Measurements from ENCODE around the gene STAG2.

DNA sequence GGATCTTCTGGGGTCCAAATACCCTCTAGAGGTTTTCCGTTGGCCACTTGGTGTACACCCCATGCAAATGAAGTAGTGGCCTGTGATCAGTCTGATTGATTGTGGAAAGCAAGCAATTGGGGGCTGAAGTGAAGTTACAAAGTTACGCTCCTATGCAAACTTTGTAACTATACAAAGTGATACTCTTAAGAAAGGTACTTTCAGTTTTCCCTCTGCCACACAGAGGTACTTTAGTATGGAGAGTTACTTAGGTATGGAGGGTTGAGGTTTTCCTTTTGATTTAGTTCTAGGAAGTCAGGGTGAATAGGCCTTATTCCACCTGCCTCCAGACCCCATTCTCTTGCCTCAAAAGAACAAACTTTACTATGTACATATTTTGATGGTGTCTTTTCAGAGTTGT, 28.7 kb downstream of the STAG2 start:
- TF ChIP-seq, protein P1, sequence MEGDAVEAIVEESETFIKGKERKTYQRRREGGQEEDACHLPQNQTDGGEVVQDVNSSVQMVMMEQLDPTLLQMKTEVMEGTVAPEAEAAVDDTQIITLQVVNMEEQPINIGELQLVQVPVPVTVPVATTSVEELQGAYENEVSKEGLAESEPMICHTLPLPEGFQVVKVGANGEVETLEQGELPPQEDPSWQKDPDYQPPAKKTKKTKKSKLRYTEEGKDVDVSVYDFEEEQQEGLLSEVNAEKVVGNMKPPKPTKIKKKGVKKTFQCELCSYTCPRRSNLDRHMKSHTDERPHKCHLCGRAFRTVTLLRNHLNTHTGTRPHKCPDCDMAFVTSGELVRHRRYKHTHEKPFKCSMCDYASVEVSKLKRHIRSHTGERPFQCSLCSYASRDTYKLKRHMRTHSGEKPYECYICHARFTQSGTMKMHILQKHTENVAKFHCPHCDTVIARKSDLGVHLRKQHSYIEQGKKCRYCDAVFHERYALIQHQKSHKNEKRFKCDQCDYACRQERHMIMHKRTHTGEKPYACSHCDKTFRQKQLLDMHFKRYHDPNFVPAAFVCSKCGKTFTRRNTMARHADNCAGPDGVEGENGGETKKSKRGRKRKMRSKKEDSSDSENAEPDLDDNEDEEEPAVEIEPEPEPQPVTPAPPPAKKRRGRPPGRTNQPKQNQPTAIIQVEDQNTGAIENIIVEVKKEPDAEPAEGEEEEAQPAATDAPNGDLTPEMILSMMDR (IDR thresholded peaks at IDR 0.05): no peak
- no peak for TF ChIP-seq POLR2A (IDR thresholded peaks at IDR 0.05)
